AG09319 (cell line): ENCODE results near the gene PNRC1.
"Not testable (repeated sequence)": the region's sequence is repeated elsewhere in the genome, so short reads cannot be mapped to it uniquely, and the experiment has no call there.

Experiments
- DNase-seq: peaks from one replicate; pipeline ENCODE4 v3.0.0-alpha.2; 2010; ENCODE audit warnings: low read depth; ENCODE audit errors: extremely low read depth
- CTCF ChIP-seq: IDR thresholded peaks from 2 replicates; pipeline ENCODE4 v1.5.1; 2011; ENCODE audit warnings: low read depth, mild to moderate bottlenecking, inconsistent platforms, low read length, moderate library complexity

PNRC1 gene

GRCh38 chr6:89116702-89117101 is 36.2 kb downstream of the PNRC1 start:
- no peak for TF ChIP-seq CTCF
- DNase-seq: no peak

GRCh38 chr6:89117211-89118108 is 36.9 kb downstream of the PNRC1 start, which contains the start of gene SRSF12:
Gene SRSF12 (minus strand): TSS chr6:89118071. CDS start chr6:89117887, 184 bp downstream.
- no peak for TF ChIP-seq CTCF
- no peak for DNase-seq

- DNase-seq: no peak
- no peak for TF ChIP-seq CTCF
Measured at GRCh38 chr6:89118931-89119330, 38.4 kb downstream of the PNRC1 start.

- TF ChIP-seq CTCF: no peak
- DNase-seq: no peak
Measured at GRCh38 chr6:89120371-89120770, 39.8 kb downstream of the PNRC1 start.

- DNase-seq: no peak
- TF ChIP-seq CTCF: no peak
Measured at GRCh38 chr6:89121934-89122333, 41.4 kb downstream of the PNRC1 start.

- DNase-seq: no peak
- TF ChIP-seq CTCF: peak; percentile 37
Measured at GRCh38 chr6:89122625-89123024, 42.1 kb downstream of the PNRC1 start.

GRCh38 chr6:89128256-89128671 is 47.7 kb downstream of the PNRC1 start:
- not testable (repeated sequence) for DNase-seq
